DMS153 (cell line): ENCODE measurements around the gene TWF2.

Source experiments
- DNase-seq: peaks from one replicate; lab custom pipeline; 2025; lab: John Stamatoyannopoulos, UW

TWF2 gene

GRCh38 chr3:52237657-52238172 is 1.2 kb downstream of the TWF2 start:
- no peak for DNase-seq

- DNase-seq, result no peak
Measured at GRCh38 chr3:52237006-52237656, 1.8 kb downstream of the TWF2 start.

GRCh38 chr3:52236424-52236886 is 2.5 kb downstream of the TWF2 start:
- DNase-seq, result no peak

GRCh38 chr3:52234516-52235447 is 4.2 kb downstream of the TWF2 start:
- no peak for DNase-seq

- DNase-seq, result no peak
Measured at GRCh38 chr3:52233968-52234367, 5.0 kb downstream of the TWF2 start.

- no peak for DNase-seq
Measured at GRCh38 chr3:52233108-52233591, 5.8 kb downstream of the TWF2 start.

- no peak for DNase-seq
Measured at GRCh38 chr3:52232279-52233107, 6.5 kb downstream of the TWF2 start.

- peak; percentile 7 for DNase-seq
Measured at GRCh38 chr3:52231502-52232278, 7.3 kb downstream of the TWF2 start.

- DNase-seq, result no peak
Measured at GRCh38 chr3:52230889-52231499, 8.0 kb downstream of the TWF2 start.

GRCh38 chr3:52230461-52230860 is 8.5 kb downstream of the TWF2 start:
- no peak for DNase-seq

GRCh38 chr3:52229656-52230055 is 9.3 kb downstream of the TWF2 start:
- no peak for DNase-seq

- DNase-seq, result no peak
Measured at GRCh38 chr3:52228751-52229291, 10.1 kb downstream of the TWF2 start.

GRCh38 chr3:52228266-52228665 is 10.7 kb downstream of the TWF2 start:
- DNase-seq, result no peak

GRCh38 chr3:52227766-52228165 is 11.2 kb downstream of the TWF2 start:
- DNase-seq, result no peak

GRCh38 chr3:52227117-52227516 is 11.8 kb downstream of the TWF2 start:
- no peak for DNase-seq

GRCh38 chr3:52226229-52226817 is 12.6 kb downstream of the TWF2 start:
- DNase-seq, result no peak

GRCh38 chr3:52225452-52226228 is 13.3 kb downstream of the TWF2 start, which contains the start of gene TLR9:
TSS of gene TLR9 (minus strand) at chr3:52225645. CDS start at chr3:52225529, 116 bp downstream.
- DNase-seq, result no peak

GRCh38 chr3:52223449-52224408 is 15.2 kb downstream of the TWF2 start:
- no peak for DNase-seq
